Kidney (tissue), 14 donors: Measurements from ENCODE around the gene ZNF512B. TPM values are rescaled to one million over a fixed set of nuclear protein-coding genes. Genes with fewer than 3 reads are reported as not detected.
"Not testable (repeated sequence)": the region's sequence is repeated elsewhere in the genome, so short reads cannot be mapped to it uniquely, and the experiment has no call there.

Source experiments
- DNase-seq, 5 donors: peaks; one replicate each; pipeline ENCODE4 v3.0.0-alpha.2; 2013 to 2020
- FAIRE-seq: peaks from 2 replicates; lab custom pipeline; 2012; peaks lifted over from hg19 to GRCh38; lab: Jason Lieb, UNC
- H3K27ac ChIP-seq, 2 donors: one replicate each; pipeline ENCODE4 v1.7.0; 2013; ENCODE audit warnings: low read depth in 2 of 2, low read length in 2 of 2, inconsistent platforms in 1 of 2
- H3K27me3 ChIP-seq: one replicate; pipeline ENCODE4 v1.7.1; 2013; ENCODE audit warnings: low read length, inconsistent platforms; ENCODE audit not compliant: control insufficient read depth, insufficient read depth
- H3K36me3 ChIP-seq, 3 donors: one replicate each; pipeline versions ENCODE4 v1.7.0 to v1.7.1; 2013; ENCODE audit warnings: low read length in 3 of 3, control low read depth in 1 of 3, inconsistent platforms in 1 of 3; ENCODE audit not compliant: insufficient read depth in 3 of 3, control insufficient read depth in 2 of 3
- H3K4me1 ChIP-seq, 3 donors: one replicate each; pipeline versions ENCODE4 v1.7.0 to v1.7.1; 2013; ENCODE audit warnings: low read length in 3 of 3, inconsistent platforms in 1 of 3, low read depth in 1 of 3; ENCODE audit not compliant: control insufficient read depth in 2 of 3, insufficient read depth in 2 of 3
- H3K4me3 ChIP-seq, 3 donors: one replicate each; pipeline versions ENCODE4 v1.7.0 to v1.8.1; 2013; ENCODE audit warnings: low read length in 3 of 3, control low read depth in 1 of 3, inconsistent platforms in 1 of 3
- H3K9ac ChIP-seq, 3 donors: one replicate each; pipeline versions ENCODE4 v1.7.0 to v1.7.1; 2013; ENCODE audit warnings: low read length in 3 of 3, control low read depth in 1 of 3, inconsistent platforms in 1 of 3
- H3K9me3 ChIP-seq, 3 donors: one replicate each; pipeline versions ENCODE4 v1.7.0 to v1.7.1; 2013; ENCODE audit warnings: low read length in 3 of 3, control low read depth in 1 of 3, inconsistent platforms in 1 of 3; ENCODE audit not compliant: control insufficient read depth in 2 of 3, insufficient read depth in 1 of 3
- CTCF ChIP-seq: IDR thresholded peaks from 3 replicates; pipeline ENCODE4 v1.5.1; 2012; ENCODE audit warnings: mild to moderate bottlenecking, moderate library complexity, borderline replicate concordance; ENCODE audit not compliant: insufficient read depth; ENCODE audit errors: extremely low read depth
- intact Hi-C: fragments of 100-400 bp; cut with DNase I; formaldehyde crosslinking; loops from one replicate; pipeline ENCODE4 v1.11.1; 2022
- polyA plus RNA-seq: library from polyadenylated mRNA; stranded (reverse); fragments of 350-450 nt; fragmentation: Illumina TruSeq; extraction: RNeasy Lipid Tissue Mini Kit (QIAGEN cat#74804); gene quantifications from one replicate; pipeline ENCODE4 v1.2.3, GENCODE V29; 2014; ENCODE audit warnings: low read depth, low replicate concordance; ENCODE audit not compliant: insufficient read depth
- total RNA-seq: library from RNA; stranded (reverse); fragmentation: NEBNext Ultra II Directional; extraction: Animal tissue kit (Norgen Biotek cat#: 25700); gene quantifications from one replicate; pipeline ENCODE4 v1.2.1, GENCODE V29; 2021
- donor health status: control.
- donor health status: control.
- donor health status: control.
- donor health status: control.
- donor health status: control.
- donor health status: DM: yes; HTN: yes; CAD: no.
- donor health status: Normal renal cell carcinoma (clear cell type).

The ZNF512B gene
- total and polyA plus RNA-seq, 2 donors from 2014 or later, result 8.6 to 19.2 TPM

GRCh38 chr20:63917811-63918210 lies 51.9 kb downstream of the ZNF512B start:
- no peak for TF ChIP-seq CTCF
- Histone ChIP-seq H3K36me3 (peaks cover 0 to 5% (median 0%) of the 10 kb centered on the region in 3 donors), H3K4me1 (peaks cover 0 to 6% (median 0%) of the 10 kb centered on the region in 3 donors), H3K4me3 (no peak overlapping the region), H3K9me3 (no peaks in the 10 kb centered on the region), H3K27me3 (no peaks in the 10 kb centered on the region), H3K27ac (no peak overlapping the region), H3K9ac (no peak overlapping the region)
- DNase-seq (peak in 1 of 5 donors; percentile 49), FAIRE-seq (no peak)
- intact Hi-C loops, result no loop called here

GRCh38 chr20:63916371-63916939 lies 53.3 kb downstream of the ZNF512B start:
- H3K9me3 ChIP-seq, FAIRE-seq, DNase-seq, H3K36me3 ChIP-seq, H3K4me1 ChIP-seq, H3K27ac ChIP-seq, H3K9ac ChIP-seq, H3K27me3 ChIP-seq, H3K4me3 ChIP-seq, intact Hi-C loops: not testable (repeated sequence)

GRCh38 chr20:63915471-63915870 lies 54.3 kb downstream of the ZNF512B start:
- no peak overlapping the region for H3K9ac ChIP-seq
- H3K27me3 ChIP-seq, result no peaks in the 10 kb centered on the region
- peaks cover 0 to 5% (median 0%) of the 10 kb centered on the region in 3 donors for H3K36me3 ChIP-seq
- no peak for DNase-seq
- H3K27ac ChIP-seq, result no peak overlapping the region
- intact Hi-C loops, result no loop called here
- TF ChIP-seq CTCF, result no peak
- no peaks in the 10 kb centered on the region for H3K9me3 ChIP-seq
- no peak overlapping the region for H3K4me3 ChIP-seq
- H3K4me1 ChIP-seq, result peaks cover 0 to 8% (median 0%) of the 10 kb centered on the region in 3 donors
- no peak for FAIRE-seq

GRCh38 chr20:63913768-63914167 lies 56.0 kb downstream of the ZNF512B start:
- H3K4me3 ChIP-seq, result no peak overlapping the region
- no peak for DNase-seq
- no peaks in the 10 kb centered on the region for H3K9me3 ChIP-seq
- H3K4me1 ChIP-seq, result peaks cover 0 to 11% (median 0%) of the 10 kb centered on the region in 3 donors
- H3K9ac ChIP-seq, result no peak overlapping the region
- TF ChIP-seq CTCF, result no peak
- FAIRE-seq, result no peak
- peaks cover 0 to 5% (median 0%) of the 10 kb centered on the region in 3 donors for H3K36me3 ChIP-seq
- H3K27me3 ChIP-seq, result no peaks in the 10 kb centered on the region
- intact Hi-C loops, result no loop called here
- no peak overlapping the region for H3K27ac ChIP-seq
